ENCODE results near the gene LDAF1. TPM values are rescaled to one million over a fixed set of nuclear protein-coding genes. Genes with fewer than 3 reads are reported as not detected.
"Not testable (repeated sequence)": the region's sequence is repeated elsewhere in the genome, so short reads cannot be mapped to it uniquely, and the experiment has no call there.

The LDAF1 gene
- total and polyA plus RNA-seq, 2 experiments from 2014 or later = 30.4 to 34.5 TPM

DNA sequence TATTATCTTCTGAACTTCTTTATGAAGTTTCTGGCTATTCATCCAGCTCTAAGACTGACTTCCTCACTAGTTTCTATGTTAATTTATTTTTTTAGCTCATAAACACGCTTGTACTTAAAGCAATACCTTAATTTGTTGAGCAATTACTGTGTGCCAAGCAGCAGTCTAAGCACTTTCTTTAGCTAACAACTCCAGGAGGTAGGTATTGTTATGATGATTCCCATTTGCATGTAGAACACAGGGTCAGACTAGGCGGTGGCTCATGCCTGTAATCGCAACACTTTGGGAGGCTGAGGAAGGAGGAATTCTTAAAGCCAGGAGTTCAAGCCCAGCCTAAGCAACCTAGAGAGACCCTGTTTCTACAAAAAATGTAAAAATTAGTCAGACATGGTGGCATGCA is 27.7 kb upstream of the LDAF1 start:
- no peaks in the 10 kb centered on the region for H3K36me3 ChIP-seq (ENCODE audit: low read depth)
- DNase-seq = no peak
- no peaks in the 10 kb centered on the region for H3K79me2 ChIP-seq (ENCODE audit: insufficient read depth)
- in situ Hi-C loops (cut with MboI) = no loop called here
- WGBS, 2 experiments (ENCODE audit: low coverage in 1 of 2, low lambda C conversion rate in 2 of 2, missing lambda C conversion rate in 2 of 2) = 77 to 78% methylated on average over 3 of the region's 3 CpGs
- no peaks in the 10 kb centered on the region for H3K9me3 ChIP-seq (ENCODE audit: low read depth)
- no peak overlapping the region for H3K9ac ChIP-seq
- no peak overlapping the region for H3K27ac ChIP-seq
- TF ChIP-seq EZH2phosphoT487 (IDR thresholded peaks at IDR 0.05; ENCODE audit: insufficient read depth, low read depth) (no peak), EZH2 (IDR thresholded peaks at IDR 0.05; ENCODE audit: insufficient read depth, poor library complexity, severe bottlenecking) (no peak)
- H4K20me1 ChIP-seq (ENCODE audit: insufficient read depth) = no peaks in the 10 kb centered on the region
- H3K4me1 ChIP-seq (ENCODE audit: insufficient read depth) = no peaks in the 10 kb centered on the region
- H3K4me3 ChIP-seq = no peak overlapping the region
- H3F3A ChIP-seq (ENCODE audit: insufficient read depth) = no peaks in the 10 kb centered on the region
- no peak overlapping the region for H2AFZ ChIP-seq
- H3K9me2 ChIP-seq (ENCODE audit: insufficient read depth) = no peaks in the 10 kb centered on the region
- no peak overlapping the region for H3K4me2 ChIP-seq (ENCODE audit: unreplicated experiment)
- no peaks in the 10 kb centered on the region; the same call in 1 of the 2 replicates for H3K27me3 ChIP-seq (replicated peaks; ENCODE audit: insufficient read depth)

DNA sequence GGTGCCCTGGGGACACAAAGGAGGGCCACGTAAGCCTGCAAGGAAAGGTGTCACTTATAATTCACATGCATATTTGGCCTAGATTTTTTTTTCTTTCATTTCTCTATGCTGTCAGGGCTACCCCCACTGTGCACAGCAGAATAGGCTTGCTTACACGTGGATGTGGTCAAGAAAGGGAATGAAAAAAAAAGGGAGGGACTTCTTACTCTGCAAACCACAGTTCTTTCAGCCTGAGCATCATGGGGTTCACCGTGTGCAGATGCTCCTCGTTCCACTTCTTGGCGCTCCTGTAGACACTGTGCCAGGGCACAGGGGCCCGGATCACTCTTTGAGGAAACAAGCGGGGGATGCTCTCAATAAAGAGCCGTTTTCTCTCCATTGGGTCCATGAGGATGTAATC is 24.4 kb upstream of the LDAF1 start:
- in situ Hi-C loops (cut with MboI) = no loop called here
- Histone ChIP-seq H3K36me3 (ENCODE audit: low read depth) (no peaks in the 10 kb centered on the region), H3K79me2 (ENCODE audit: insufficient read depth) (no peaks in the 10 kb centered on the region), H3K27me3 (replicated peaks; ENCODE audit: insufficient read depth) (no peaks in the 10 kb centered on the region; the same call in 1 of the 2 replicates), H3K4me3 (no peak overlapping the region), H3K4me2 (ENCODE audit: unreplicated experiment) (no peak overlapping the region), H3K9me2 (ENCODE audit: insufficient read depth) (no peaks in the 10 kb centered on the region), H4K20me1 (ENCODE audit: insufficient read depth) (no peaks in the 10 kb centered on the region), H3K4me1 (ENCODE audit: insufficient read depth) (no peaks in the 10 kb centered on the region), H2AFZ (no peak overlapping the region), H3K9me3 (ENCODE audit: low read depth) (no peaks in the 10 kb centered on the region), H3K27ac (no peak overlapping the region), H3F3A (ENCODE audit: insufficient read depth) (no peaks in the 10 kb centered on the region), H3K9ac (no peak overlapping the region)
- no peak for DNase-seq
- WGBS, 2 experiments (ENCODE audit: low coverage in 1 of 2, low lambda C conversion rate in 2 of 2, missing lambda C conversion rate in 2 of 2) = 66 to 68% methylated on average over 8 of the region's 8 CpGs
- TF ChIP-seq EZH2phosphoT487 (IDR thresholded peaks at IDR 0.05; ENCODE audit: insufficient read depth, low read depth) (no peak), EZH2 (IDR thresholded peaks at IDR 0.05; ENCODE audit: insufficient read depth, poor library complexity, severe bottlenecking) (no peak)

DNA sequence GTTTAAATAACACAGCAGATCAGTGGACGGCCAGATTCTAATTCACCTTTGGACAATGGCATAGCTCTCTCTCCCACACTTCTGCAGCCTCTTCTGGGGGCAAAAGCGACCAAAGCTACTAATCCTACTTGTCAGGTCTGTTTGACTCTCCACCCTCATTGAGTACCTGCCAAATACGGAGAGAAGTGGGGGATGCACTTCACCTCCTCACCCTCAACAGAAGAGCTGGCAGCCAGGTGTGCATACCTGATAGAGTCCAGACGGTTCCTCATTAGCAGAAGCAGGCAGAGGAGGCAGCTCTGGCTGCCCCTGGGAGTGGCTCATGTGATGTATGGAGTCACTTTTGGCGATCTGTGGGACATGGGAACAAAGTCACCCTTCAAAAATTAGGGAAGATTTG is 12.7 kb upstream of the LDAF1 start:
- Histone ChIP-seq H3K9me2 (ENCODE audit: insufficient read depth) (no peaks in the 10 kb centered on the region), H3K79me2 (ENCODE audit: insufficient read depth) (no peaks in the 10 kb centered on the region), H3K4me3 (no peak overlapping the region), H4K20me1 (ENCODE audit: insufficient read depth) (no peaks in the 10 kb centered on the region), H3K4me1 (ENCODE audit: insufficient read depth) (no peaks in the 10 kb centered on the region), H3K9ac (no peak overlapping the region), H3K27ac (no peak overlapping the region), H3K27me3 (replicated peaks; ENCODE audit: insufficient read depth) (peaks cover 12% of the 10 kb centered on the region; the same call in 1 of the 2 replicates), H2AFZ (no peak overlapping the region), H3K9me3 (ENCODE audit: low read depth) (no peaks in the 10 kb centered on the region), H3K36me3 (ENCODE audit: low read depth) (no peaks in the 10 kb centered on the region), H3K4me2 (ENCODE audit: unreplicated experiment) (no peak overlapping the region), H3F3A (ENCODE audit: insufficient read depth) (no peaks in the 10 kb centered on the region)
- in situ Hi-C loops (cut with MboI) = no loop called here
- TF ChIP-seq EZH2phosphoT487 (IDR thresholded peaks at IDR 0.05; ENCODE audit: insufficient read depth, low read depth) (no peak), EZH2 (IDR thresholded peaks at IDR 0.05; ENCODE audit: insufficient read depth, poor library complexity, severe bottlenecking) (no peak)
- WGBS, 2 experiments (ENCODE audit: low coverage in 1 of 2, low lambda C conversion rate in 2 of 2, missing lambda C conversion rate in 2 of 2) = 26 to 34% methylated on average over 5 of the region's 5 CpGs
- no peak for DNase-seq

GRCh38 chr16:21150375-21151001 is 8.0 kb upstream of the LDAF1 start, which contains the start of gene DNAH3:
TSS of gene DNAH3 (minus strand) at chr16:21150846. CDS start at chr16:21150319, 527 bp downstream.
- Histone ChIP-seq H4K20me1 (ENCODE audit: insufficient read depth) (no peaks in the 10 kb centered on the region), H3K27me3 (replicated peaks; ENCODE audit: insufficient read depth) (peaks cover 10% of the 10 kb centered on the region; the same call in 1 of the 2 replicates), H3K9ac (no peak within 1 kb of the TSS), H3K4me3 (no peak within 1 kb of the TSS), H3K9me2 (ENCODE audit: insufficient read depth) (no peaks in the 10 kb centered on the region), H3K79me2 (ENCODE audit: insufficient read depth) (no peaks in the 10 kb centered on the region), H3K36me3 (ENCODE audit: low read depth) (no peaks in the 10 kb centered on the region), H2AFZ (no peak within 1 kb of the TSS), H3K9me3 (ENCODE audit: low read depth) (no peaks in the 10 kb centered on the region), H3K4me2 (ENCODE audit: unreplicated experiment) (no peak within 1 kb of the TSS), H3F3A (ENCODE audit: insufficient read depth) (no peaks in the 10 kb centered on the region), H3K27ac (no peak within 1 kb of the TSS), H3K4me1 (ENCODE audit: insufficient read depth) (no peaks in the 10 kb centered on the region)
- 36 to 39% methylated on average over 8 of the region's 8 CpGs for WGBS, 2 experiments (ENCODE audit: low coverage in 1 of 2, low lambda C conversion rate in 2 of 2, missing lambda C conversion rate in 2 of 2)
- in situ Hi-C loops (cut with MboI) = no loop called here
- TF ChIP-seq EZH2 (IDR thresholded peaks at IDR 0.05; ENCODE audit: insufficient read depth, poor library complexity, severe bottlenecking) = no peak
- no peak for TF ChIP-seq EZH2phosphoT487 (IDR thresholded peaks at IDR 0.05; ENCODE audit: insufficient read depth, low read depth)
- no peak for DNase-seq

DNA sequence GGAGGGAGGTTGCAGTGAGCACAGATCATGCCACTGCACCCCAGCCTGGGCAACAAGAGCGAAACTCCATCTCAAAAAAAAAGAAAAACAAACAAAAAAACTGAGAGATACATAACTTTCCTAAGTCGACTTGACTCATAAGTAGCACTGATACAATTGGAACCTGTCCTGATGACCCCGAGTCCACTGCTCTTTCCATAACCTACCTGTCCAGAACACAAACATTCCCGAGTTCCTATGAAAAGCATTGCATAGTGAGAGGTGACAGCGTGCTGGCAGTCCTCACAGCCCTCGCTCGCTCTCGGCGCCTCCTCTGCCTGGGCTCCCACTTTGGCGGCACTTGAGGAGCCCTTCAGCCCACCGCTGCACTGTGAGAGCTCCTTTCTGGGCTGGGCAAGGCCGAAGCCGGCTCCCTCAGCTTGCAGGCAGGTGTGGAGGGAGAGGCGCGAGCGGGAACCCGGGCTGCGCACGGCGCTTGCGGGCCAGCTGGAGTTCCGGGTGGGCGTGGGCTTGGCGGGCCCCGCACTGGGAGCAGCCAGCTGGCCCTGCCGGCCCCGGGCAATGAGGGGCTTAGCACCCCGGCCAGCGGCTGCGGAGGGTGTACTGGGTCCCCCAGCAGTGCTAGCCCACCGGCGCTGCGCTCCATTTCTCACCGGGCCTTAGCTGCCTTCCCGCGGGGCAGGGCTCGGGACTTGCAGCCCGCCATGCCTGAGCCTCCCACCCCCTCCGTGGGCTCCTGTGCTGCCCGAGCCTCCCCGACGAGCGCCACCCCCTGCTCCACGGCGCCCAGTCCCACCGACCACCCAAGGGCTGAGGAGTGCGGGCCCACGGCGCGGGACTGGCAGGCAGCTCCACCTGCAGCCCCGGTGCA is 6.1 kb upstream of the LDAF1 start:
- H3K36me3 ChIP-seq (ENCODE audit: low read depth); H3K9ac ChIP-seq; DNase-seq; H4K20me1 ChIP-seq (ENCODE audit: insufficient read depth); H3F3A ChIP-seq (ENCODE audit: insufficient read depth); H3K9me2 ChIP-seq (ENCODE audit: insufficient read depth); H3K27me3 ChIP-seq (replicated peaks; ENCODE audit: insufficient read depth); H3K79me2 ChIP-seq (ENCODE audit: insufficient read depth); H3K27ac ChIP-seq; in situ Hi-C loops (cut with MboI); H3K9me3 ChIP-seq (ENCODE audit: low read depth); H2AFZ ChIP-seq; H3K4me1 ChIP-seq (ENCODE audit: insufficient read depth); H3K4me3 ChIP-seq; H3K4me2 ChIP-seq (ENCODE audit: unreplicated experiment): not testable (repeated sequence)
- 91% methylated on average over 29 to 39 of the region's 51 CpGs for WGBS, 2 experiments (ENCODE audit: low coverage in 1 of 2, low lambda C conversion rate in 2 of 2, missing lambda C conversion rate in 2 of 2)

DNA sequence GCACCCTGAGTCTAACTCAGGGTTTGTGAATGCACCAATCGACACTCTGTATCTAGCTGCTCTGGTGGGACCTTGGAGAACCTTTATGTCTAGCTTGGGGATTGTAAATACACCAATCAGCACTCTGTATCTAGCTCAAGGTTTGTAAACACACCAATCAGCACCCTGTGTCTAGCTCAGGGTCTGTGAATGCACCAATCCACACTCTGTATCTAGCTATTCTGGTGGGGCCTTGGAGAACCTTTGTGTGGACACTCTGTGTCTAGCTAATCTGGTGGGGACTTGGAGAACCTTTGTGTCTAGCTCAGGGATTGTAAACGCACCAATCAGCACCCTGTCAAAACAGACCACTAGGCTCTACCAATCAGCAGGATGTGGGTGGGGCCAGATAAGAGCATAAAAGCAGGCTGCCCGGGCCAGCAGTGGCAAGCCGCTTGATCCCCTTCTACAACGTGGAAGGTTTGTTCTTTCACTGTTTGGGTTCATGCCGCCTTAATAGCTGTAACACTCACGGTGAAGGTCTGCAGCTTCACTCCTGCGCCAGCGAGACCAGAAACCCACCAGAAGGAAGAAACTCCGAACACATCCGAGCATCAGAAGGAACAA is 5.2 kb upstream of the LDAF1 start:
- H3K4me3 ChIP-seq; H3K9me3 ChIP-seq (ENCODE audit: low read depth); H3K9me2 ChIP-seq (ENCODE audit: insufficient read depth); H4K20me1 ChIP-seq (ENCODE audit: insufficient read depth); H3F3A ChIP-seq (ENCODE audit: insufficient read depth); H3K9ac ChIP-seq; DNase-seq; H3K4me1 ChIP-seq (ENCODE audit: insufficient read depth); in situ Hi-C loops (cut with MboI); H3K36me3 ChIP-seq (ENCODE audit: low read depth); H3K4me2 ChIP-seq (ENCODE audit: unreplicated experiment); H3K27ac ChIP-seq; H3K79me2 ChIP-seq (ENCODE audit: insufficient read depth); H2AFZ ChIP-seq; H3K27me3 ChIP-seq (replicated peaks; ENCODE audit: insufficient read depth): not testable (repeated sequence)
- 89 to 94% methylated on average over 11 of the region's 11 CpGs for WGBS, 2 experiments (ENCODE audit: low coverage in 1 of 2, low lambda C conversion rate in 2 of 2, missing lambda C conversion rate in 2 of 2)

All from GM23248 (cell line).